Measurements from ENCODE around the gene F8. TPM values are rescaled to one million over a fixed set of nuclear protein-coding genes. Genes with fewer than 3 reads are reported as not detected.

Gene F8
- total and polyA plus RNA-seq, 2 experiments from 2014 or later = 4.5 to 7.5 TPM

GRCh38 chrX:155056471-155056870 is 33.9 kb upstream of the F8 start:
- DNase-seq (ENCODE audit: low read depth in 1 of 2, low spot score in 1 of 2) = no peak
- H3K4me3 ChIP-seq = no peak overlapping the region
- H3K36me3 ChIP-seq = peaks cover 3% of the 10 kb centered on the region
- TF ChIP-seq, protein P1, sequence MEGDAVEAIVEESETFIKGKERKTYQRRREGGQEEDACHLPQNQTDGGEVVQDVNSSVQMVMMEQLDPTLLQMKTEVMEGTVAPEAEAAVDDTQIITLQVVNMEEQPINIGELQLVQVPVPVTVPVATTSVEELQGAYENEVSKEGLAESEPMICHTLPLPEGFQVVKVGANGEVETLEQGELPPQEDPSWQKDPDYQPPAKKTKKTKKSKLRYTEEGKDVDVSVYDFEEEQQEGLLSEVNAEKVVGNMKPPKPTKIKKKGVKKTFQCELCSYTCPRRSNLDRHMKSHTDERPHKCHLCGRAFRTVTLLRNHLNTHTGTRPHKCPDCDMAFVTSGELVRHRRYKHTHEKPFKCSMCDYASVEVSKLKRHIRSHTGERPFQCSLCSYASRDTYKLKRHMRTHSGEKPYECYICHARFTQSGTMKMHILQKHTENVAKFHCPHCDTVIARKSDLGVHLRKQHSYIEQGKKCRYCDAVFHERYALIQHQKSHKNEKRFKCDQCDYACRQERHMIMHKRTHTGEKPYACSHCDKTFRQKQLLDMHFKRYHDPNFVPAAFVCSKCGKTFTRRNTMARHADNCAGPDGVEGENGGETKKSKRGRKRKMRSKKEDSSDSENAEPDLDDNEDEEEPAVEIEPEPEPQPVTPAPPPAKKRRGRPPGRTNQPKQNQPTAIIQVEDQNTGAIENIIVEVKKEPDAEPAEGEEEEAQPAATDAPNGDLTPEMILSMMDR (IDR thresholded peaks at IDR 0.05; ENCODE audit: low read depth, low read length) = no peak
- H3K27ac ChIP-seq = peak overlapping the region; percentile 80
- no peaks in the 10 kb centered on the region for H3K27me3 ChIP-seq
- no peaks in the 10 kb centered on the region for H3K4me1 ChIP-seq (ENCODE audit: low read depth)
- no peaks in the 10 kb centered on the region for H3K9me3 ChIP-seq (ENCODE audit: low read depth)

DNA sequence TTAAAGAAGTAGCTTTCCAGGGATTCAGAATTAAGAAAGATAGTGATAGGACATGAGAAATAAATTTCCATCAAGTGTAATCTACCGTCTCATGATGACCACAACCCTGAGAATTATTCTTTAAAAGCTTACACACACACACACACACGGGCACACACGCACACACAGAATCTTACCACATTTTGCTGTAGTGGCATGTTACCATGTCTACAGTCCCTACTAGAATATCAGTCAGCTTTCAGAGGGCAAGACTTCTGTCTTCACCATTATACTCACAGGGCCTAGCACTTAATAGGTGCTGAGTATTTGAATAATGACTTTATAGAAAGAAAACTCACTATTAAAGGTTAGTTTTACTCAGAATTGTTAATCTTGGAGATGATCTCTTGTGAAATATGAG is 33.0 kb upstream of the F8 start:
- no peaks in the 10 kb centered on the region for H3K27me3 ChIP-seq
- no peaks in the 10 kb centered on the region for H3K9me3 ChIP-seq (ENCODE audit: low read depth)
- DNase-seq (ENCODE audit: low read depth in 1 of 2, low spot score in 1 of 2) = no peak
- peaks cover 3% of the 10 kb centered on the region for H3K36me3 ChIP-seq
- TF ChIP-seq, protein P1 (IDR thresholded peaks at IDR 0.05; ENCODE audit: low read depth, low read length) = no peak
- no peak overlapping the region for H3K4me3 ChIP-seq
- H3K27ac ChIP-seq = no peak overlapping the region
- H3K4me1 ChIP-seq (ENCODE audit: low read depth) = no peaks in the 10 kb centered on the region

GRCh38 chrX:155054255-155054654 is 31.7 kb upstream of the F8 start:
- no peak for DNase-seq (ENCODE audit: low read depth in 1 of 2, low spot score in 1 of 2)

GRCh38 chrX:155053656-155054055 is 31.1 kb upstream of the F8 start:
- DNase-seq (ENCODE audit: low read depth in 1 of 2, low spot score in 1 of 2) = no peak
- TF ChIP-seq, protein P1 (IDR thresholded peaks at IDR 0.05; ENCODE audit: low read depth, low read length) = no peak
- Histone ChIP-seq H3K4me1 (ENCODE audit: low read depth) (no peaks in the 10 kb centered on the region), H3K27ac (no peak overlapping the region), H3K27me3 (no peaks in the 10 kb centered on the region), H3K4me3 (no peak overlapping the region), H3K36me3 (no peaks in the 10 kb centered on the region), H3K9me3 (ENCODE audit: low read depth) (no peaks in the 10 kb centered on the region)

More at GRCh38 chrX:155054255-155054654, 31.7 kb upstream of the F8 start:
- Histone ChIP-seq H3K9me3 (ENCODE audit: low read depth) (no peaks in the 10 kb centered on the region), H3K27ac (no peak overlapping the region), H3K27me3 (no peaks in the 10 kb centered on the region), H3K4me3 (no peak overlapping the region), H3K4me1 (ENCODE audit: low read depth) (no peaks in the 10 kb centered on the region), H3K36me3 (no peaks in the 10 kb centered on the region)
- TF ChIP-seq, protein P1 (IDR thresholded peaks at IDR 0.05; ENCODE audit: low read depth, low read length) = no peak

DNA sequence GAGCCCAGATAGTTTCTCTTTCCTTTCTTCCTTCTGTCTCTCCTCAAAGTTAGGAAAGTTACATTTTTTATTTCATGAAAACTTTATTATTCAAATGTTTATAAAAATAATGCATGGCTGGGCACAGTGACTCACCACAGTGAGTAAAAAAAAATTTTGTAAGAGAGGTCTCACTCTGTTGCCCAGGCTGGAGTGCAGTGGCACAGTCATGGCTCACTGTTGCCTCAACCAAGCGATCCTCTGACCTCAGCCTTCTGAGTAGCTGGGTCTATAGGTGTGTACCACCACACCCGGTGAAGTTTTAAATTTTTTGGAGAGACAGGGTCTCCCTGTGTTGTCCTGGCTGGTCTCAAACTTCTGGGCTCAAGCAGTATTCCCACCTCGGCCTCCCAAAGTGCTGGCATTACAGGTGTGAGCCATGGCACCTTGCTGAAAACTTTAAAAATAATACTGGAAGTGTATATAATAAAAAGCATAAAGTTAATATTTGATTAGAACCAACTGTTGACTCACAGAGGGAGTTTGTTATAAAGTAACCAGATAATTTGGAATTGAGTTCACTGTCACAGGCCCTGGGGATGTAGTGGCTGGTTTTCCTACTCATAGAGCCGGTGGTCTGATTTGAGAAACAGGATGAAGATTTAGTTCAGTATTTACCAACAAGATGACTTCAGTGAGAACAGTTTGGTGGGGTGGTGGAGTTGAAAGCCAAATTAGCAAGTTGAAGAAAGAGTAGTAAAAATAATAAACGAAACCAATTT is 30.4 kb upstream of the F8 start:
- Histone ChIP-seq H3K4me3 (no peak overlapping the region), H3K4me1 (ENCODE audit: low read depth) (no peaks in the 10 kb centered on the region), H3K27me3 (no peaks in the 10 kb centered on the region), H3K9me3 (ENCODE audit: low read depth) (no peaks in the 10 kb centered on the region), H3K36me3 (no peaks in the 10 kb centered on the region), H3K27ac (no peak overlapping the region)
- TF ChIP-seq, protein P1 (IDR thresholded peaks at IDR 0.05; ENCODE audit: low read depth, low read length) = no peak
- no peak for DNase-seq (ENCODE audit: low read depth in 1 of 2, low spot score in 1 of 2)

Measured in cardiac muscle cell (in vitro differentiated cells and primary cell).